Measurements from ENCODE around the gene CREB3L4.
A peak's percentile ranks its signal among the peaks of the same experiment; 100 is the strongest.

Gene CREB3L4

GRCh38 chr1:153990468-153991150 is 22.9 kb downstream of the CREB3L4 start, which contains the start of gene RPS27 (continued):
- TF ChIP-seq ZNF311 (tag by site-specific recombination; IDR thresholded peaks at IDR 0.05; ENCODE audit: borderline replicate concordance) (no peak), BCL11A (tag by site-specific recombination; IDR thresholded peaks at IDR 0.05; ENCODE audit: low read depth) (no peak), ZNF350 (tag by site-specific recombination; IDR thresholded peaks at IDR 0.05) (no peak), ZNF175 (tag by site-specific recombination; IDR thresholded peaks at IDR 0.05) (no peak), KLF9 (tag by site-specific recombination; IDR thresholded peaks at IDR 0.05; ENCODE audit: low read depth) (no peak), MEIS1 (CRISPR knock-in tag; IDR thresholded peaks at IDR 0.05; ENCODE audit: borderline replicate concordance) (no peak), ZNF670 (tag by site-specific recombination; IDR thresholded peaks at IDR 0.05; ENCODE audit: low read depth) (no peak), ZNF248 (tag by site-specific recombination; IDR thresholded peaks at IDR 0.05) (no peak), ZBTB49 (tag by site-specific recombination; IDR thresholded peaks at IDR 0.05; ENCODE audit: low read depth) (no peak), ZNF302 (tag by site-specific recombination; IDR thresholded peaks at IDR 0.05; ENCODE audit: low read depth) (no peak), ZNF239 (tag by site-specific recombination; IDR thresholded peaks at IDR 0.05) (no peak), ZBTB26 (tag by site-specific recombination; optimal IDR thresholded peaks at IDR 0.05) (peak; percentile 41), SP2 (tag by site-specific recombination; IDR thresholded peaks at IDR 0.05) (peak; percentile 78), ZBTB1 (tag by site-specific recombination; IDR thresholded peaks at IDR 0.05) (no peak), REPIN1 (tag by site-specific recombination; IDR thresholded peaks at IDR 0.05; ENCODE audit: low read depth) (no peak), ZBTB20 (tag by site-specific recombination; IDR thresholded peaks at IDR 0.05) (peak; percentile 24; the same call in 1 of the 2 replicates), ZNF521 (tag by site-specific recombination; IDR thresholded peaks at IDR 0.05) (no peak), ZNF324 (tag by site-specific recombination; IDR thresholded peaks at IDR 0.05) (peak; percentile 91), ZNF114 (tag by site-specific recombination; IDR thresholded peaks at IDR 0.05) (no peak), ZNF660 (tag by site-specific recombination; IDR thresholded peaks at IDR 0.05) (peak; percentile 93), TRIM28 (IDR thresholded peaks at IDR 0.05; ENCODE audit: borderline replicate concordance, low read length) (peak; percentile 76; the same call in 1 of the 2 replicates), YY2 (tag by site-specific recombination; IDR thresholded peaks at IDR 0.05) (peak; percentile 98), ZNF610 (tag by site-specific recombination; IDR thresholded peaks at IDR 0.05; ENCODE audit: borderline replicate concordance) (peak; percentile 51; the same call in 1 of the 2 replicates), ZBTB17 (tag by site-specific recombination; IDR thresholded peaks at IDR 0.05) (peak; percentile 83), ZNF404 (tag by site-specific recombination; IDR thresholded peaks at IDR 0.05) (no peak), SP7 (tag by site-specific recombination; IDR thresholded peaks at IDR 0.05) (peak; percentile 84), ZNF16 (tag by site-specific recombination; IDR thresholded peaks at IDR 0.05; ENCODE audit: low read depth) (no peak), ZNF394 (tag by site-specific recombination; IDR thresholded peaks at IDR 0.05; ENCODE audit: borderline replicate concordance) (peak; percentile 79; the same call in 1 of the 2 replicates), ZFP41 (tag by site-specific recombination; IDR thresholded peaks at IDR 0.05; ENCODE audit: borderline replicate concordance) (no peak), ZNF596 (tag by site-specific recombination; IDR thresholded peaks at IDR 0.05) (no peak; the same call in 1 of the 2 replicates), PRDM10 (tag by site-specific recombination; IDR thresholded peaks at IDR 0.05) (peak; percentile 97), ZNF24 (tag by site-specific recombination; IDR thresholded peaks at IDR 0.05) (peak; percentile 44; the same call in 1 of the 2 replicates), AEBP2 (tag by site-specific recombination; IDR thresholded peaks at IDR 0.05; ENCODE audit: borderline replicate concordance) (no peak)

Measured in HEK293 (cell line).